ENCODE measurements around the gene SLC22A23.

The SLC22A23 gene

DNA sequence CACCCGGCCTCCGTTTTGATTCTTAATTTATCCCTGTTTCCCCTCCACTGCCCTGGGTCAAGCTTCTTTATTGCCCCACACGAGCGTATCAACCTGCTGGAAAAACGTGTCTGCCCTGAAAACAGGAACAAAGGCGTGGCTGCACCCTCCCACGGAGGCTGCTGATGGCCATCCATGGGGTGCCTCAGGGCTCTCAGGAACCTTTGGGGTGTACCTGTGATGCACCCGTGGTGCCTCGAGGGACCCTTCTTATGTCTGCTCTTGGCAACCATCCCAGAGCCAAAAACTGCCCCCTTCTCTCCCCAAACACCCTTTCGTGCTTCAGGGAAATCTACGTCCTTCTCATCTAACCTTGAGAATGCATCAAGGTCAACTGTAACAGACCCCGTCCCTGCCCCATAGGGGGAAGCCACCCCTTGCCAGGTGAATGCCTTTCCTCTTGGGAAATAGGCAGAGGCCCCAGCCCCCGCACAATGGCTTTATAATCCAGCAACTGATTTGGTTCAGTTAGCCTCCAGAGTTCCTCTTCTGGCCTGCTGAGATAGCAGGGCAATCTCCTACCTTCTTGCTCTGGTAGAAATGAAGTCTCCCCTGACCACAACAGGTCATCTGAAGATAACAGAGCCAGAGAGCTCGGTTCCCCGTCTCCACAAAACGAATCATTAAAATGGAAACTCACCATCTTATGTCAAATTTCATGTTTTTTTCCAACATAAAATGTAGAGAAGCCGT is 168.7 kb downstream of the SLC22A23 start:
- no peak overlapping the region for H3K27ac ChIP-seq (ENCODE audit: low read length)
- H3K9ac ChIP-seq (ENCODE audit: low read depth, low read length) = no peak overlapping the region
- no peak for DNase-seq
- H3K9me3 ChIP-seq (ENCODE audit: insufficient read depth, low read length, severe bottlenecking) = no peaks in the 10 kb centered on the region
- H2AFZ ChIP-seq (ENCODE audit: low read depth, low read length) = no peak overlapping the region
- no peak overlapping the region for H3K4me2 ChIP-seq (ENCODE audit: insufficient read depth, low read length)
- H3K4me1 ChIP-seq (ENCODE audit: insufficient read depth, low read length) = no peaks in the 10 kb centered on the region
- H3K4me3 ChIP-seq (ENCODE audit: low read depth in 1 of 2, low read length in 2 of 2) = no peak overlapping the region
- H4K20me1 ChIP-seq (ENCODE audit: insufficient read depth, low read length) = peaks cover 30% of the 10 kb centered on the region
- no peaks in the 10 kb centered on the region for H3K27me3 ChIP-seq (ENCODE audit: insufficient read depth, low read length, poor library complexity)
- TF ChIP-seq EZH2 (IDR thresholded peaks at IDR 0.05; ENCODE audit: borderline replicate concordance, low read depth, low read length, severe bottlenecking) = no peak
- no peak for TF ChIP-seq CTCF (IDR thresholded peaks at IDR 0.05; ENCODE audit: borderline replicate concordance, extremely low read depth, low read length, poor library complexity, severe bottlenecking)
- ATAC-seq (ENCODE audit: insufficient read depth, low read depth) = no peak
- H3K36me3 ChIP-seq (ENCODE audit: insufficient read depth, low read length) = no peaks in the 10 kb centered on the region
- no peaks in the 10 kb centered on the region for H3K79me2 ChIP-seq (ENCODE audit: insufficient read depth, low read length)

DNA sequence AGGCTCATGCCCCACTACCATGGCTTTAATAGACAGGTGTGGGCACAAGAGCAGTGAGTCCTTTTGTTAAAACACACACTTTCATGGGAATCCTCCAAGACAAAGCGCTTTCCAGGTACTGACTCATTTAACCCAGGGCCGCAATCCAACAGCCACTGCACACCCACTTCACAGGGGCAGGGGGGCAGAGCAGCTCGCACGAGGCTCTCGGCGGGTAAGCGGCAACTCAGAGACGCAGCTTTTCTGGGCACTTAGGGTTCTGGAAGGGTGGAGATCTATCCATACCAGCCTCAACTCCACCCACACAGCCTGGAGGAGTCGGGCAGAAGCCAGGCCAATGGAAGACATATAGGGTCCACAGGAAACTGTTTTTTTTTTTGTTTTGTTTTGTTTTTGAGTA is 169.5 kb downstream of the SLC22A23 start:
- Histone ChIP-seq H3K27ac (ENCODE audit: low read length) (no peak overlapping the region), H4K20me1 (ENCODE audit: insufficient read depth, low read length) (peaks cover 26% of the 10 kb centered on the region), H3K27me3 (ENCODE audit: insufficient read depth, low read length, poor library complexity) (no peaks in the 10 kb centered on the region), H3K36me3 (ENCODE audit: insufficient read depth, low read length) (0 out of 2 replicates have a peak, but pooled peaks cover 3% of the 10 kb centered on the region), H3K9me3 (ENCODE audit: insufficient read depth, low read length, severe bottlenecking) (no peaks in the 10 kb centered on the region), H3K79me2 (ENCODE audit: insufficient read depth, low read length) (no peaks in the 10 kb centered on the region), H3K4me1 (ENCODE audit: insufficient read depth, low read length) (no peaks in the 10 kb centered on the region), H3K4me2 (ENCODE audit: insufficient read depth, low read length) (no peak overlapping the region), H3K4me3 (ENCODE audit: low read depth in 1 of 2, low read length in 2 of 2) (no peak overlapping the region), H2AFZ (ENCODE audit: low read depth, low read length) (no peak overlapping the region), H3K9ac (ENCODE audit: low read depth, low read length) (no peak overlapping the region)
- no peak for DNase-seq
- TF ChIP-seq EZH2 (IDR thresholded peaks at IDR 0.05; ENCODE audit: borderline replicate concordance, low read depth, low read length, severe bottlenecking) (no peak), CTCF (IDR thresholded peaks at IDR 0.05; ENCODE audit: borderline replicate concordance, extremely low read depth, low read length, poor library complexity, severe bottlenecking) (no peak)
- no peak for ATAC-seq (ENCODE audit: insufficient read depth, low read depth)

DNA sequence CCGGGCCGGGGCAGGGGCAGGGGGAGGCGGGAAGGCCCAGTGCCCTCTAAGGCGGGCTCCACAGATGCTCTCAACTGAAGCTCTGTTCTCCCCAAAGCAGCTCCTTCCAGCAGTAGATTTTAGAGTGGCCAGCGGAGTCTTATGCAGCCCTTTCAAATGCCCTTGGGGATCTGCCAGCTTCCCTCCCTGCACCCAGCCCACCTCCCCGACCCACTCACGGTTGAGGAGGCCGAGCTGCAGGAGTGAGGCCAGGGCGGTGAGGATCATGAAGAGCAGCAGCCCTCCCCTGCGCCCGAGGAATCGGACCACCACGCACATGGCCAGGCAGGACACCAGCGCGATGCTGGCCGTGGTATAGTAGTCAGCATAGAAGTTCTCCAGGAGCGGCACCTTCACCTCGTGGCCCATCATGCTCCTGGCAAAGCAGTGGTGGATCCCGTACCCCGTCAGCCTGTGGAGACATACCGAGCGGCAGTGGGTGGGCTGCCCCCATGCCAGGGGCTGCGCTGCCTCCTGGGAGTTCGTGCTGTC is 170.1 kb downstream of the SLC22A23 start:
- TF ChIP-seq EZH2 (IDR thresholded peaks at IDR 0.05; ENCODE audit: borderline replicate concordance, low read depth, low read length, severe bottlenecking) (no peak), CTCF (IDR thresholded peaks at IDR 0.05; ENCODE audit: borderline replicate concordance, extremely low read depth, low read length, poor library complexity, severe bottlenecking) (no peak)

More for the DNA sequence above, 170.1 kb downstream of the SLC22A23 start:
- no peak for ATAC-seq (ENCODE audit: insufficient read depth, low read depth)
- no peak overlapping the region for H3K4me3 ChIP-seq (ENCODE audit: low read depth in 1 of 2, low read length in 2 of 2)
- H3K27me3 ChIP-seq (ENCODE audit: insufficient read depth, low read length, poor library complexity) = no peaks in the 10 kb centered on the region
- no peak for DNase-seq
- H3K36me3 ChIP-seq (ENCODE audit: insufficient read depth, low read length) = 0 out of 2 replicates have a peak, but pooled peaks cover 3% of the 10 kb centered on the region
- no peaks in the 10 kb centered on the region for H3K79me2 ChIP-seq (ENCODE audit: insufficient read depth, low read length)
- H3K27ac ChIP-seq (ENCODE audit: low read length) = no peak overlapping the region
- H2AFZ ChIP-seq (ENCODE audit: low read depth, low read length) = no peak overlapping the region
- no peaks in the 10 kb centered on the region for H3K4me1 ChIP-seq (ENCODE audit: insufficient read depth, low read length)
- H3K9ac ChIP-seq (ENCODE audit: low read depth, low read length) = no peak overlapping the region
- H3K9me3 ChIP-seq (ENCODE audit: insufficient read depth, low read length, severe bottlenecking) = no peaks in the 10 kb centered on the region
- H4K20me1 ChIP-seq (ENCODE audit: insufficient read depth, low read length) = peaks cover 26% of the 10 kb centered on the region
- H3K4me2 ChIP-seq (ENCODE audit: insufficient read depth, low read length) = no peak overlapping the region

All from DND-41 (cell line).